Cerebellar cortex (tissue), 1 donor: ENCODE data around the gene RAB2B.
"Not testable (repeated sequence)": the region's sequence is repeated elsewhere in the genome, so short reads cannot be mapped to it uniquely, and the experiment has no call there.

Experiments
- DNase-seq: peaks from one replicate; pipeline ENCODE4 v3.0.0-alpha.2; 2015; ENCODE audit warnings: low spot score

Gene RAB2B

DNA sequence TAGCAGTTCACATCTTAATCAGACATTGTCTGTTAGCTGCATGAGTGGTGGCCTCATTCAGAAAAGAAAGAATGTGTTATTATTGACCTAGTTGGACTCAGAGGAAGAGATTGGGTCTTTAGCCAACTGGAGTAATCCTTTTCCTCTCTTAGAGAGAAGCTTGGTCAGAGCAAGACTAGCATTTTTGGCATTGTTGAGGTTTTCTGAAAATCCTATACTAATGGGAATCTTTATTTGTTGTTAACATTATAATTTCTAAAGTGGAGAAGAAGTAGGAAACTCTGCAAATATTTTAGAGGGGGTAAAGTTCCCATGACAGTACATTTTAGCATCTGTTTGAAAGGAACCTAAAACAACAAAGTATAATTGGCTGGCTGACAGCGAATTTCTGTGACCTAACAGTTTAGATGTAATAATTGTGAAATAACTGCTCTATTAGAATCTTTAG, 9.9 kb upstream of the RAB2B start:
- DNase-seq: no peak

- no peak for DNase-seq
Measured at GRCh38 chr14:21476523-21476924, 235 bp downstream of the RAB2B start.

DNA sequence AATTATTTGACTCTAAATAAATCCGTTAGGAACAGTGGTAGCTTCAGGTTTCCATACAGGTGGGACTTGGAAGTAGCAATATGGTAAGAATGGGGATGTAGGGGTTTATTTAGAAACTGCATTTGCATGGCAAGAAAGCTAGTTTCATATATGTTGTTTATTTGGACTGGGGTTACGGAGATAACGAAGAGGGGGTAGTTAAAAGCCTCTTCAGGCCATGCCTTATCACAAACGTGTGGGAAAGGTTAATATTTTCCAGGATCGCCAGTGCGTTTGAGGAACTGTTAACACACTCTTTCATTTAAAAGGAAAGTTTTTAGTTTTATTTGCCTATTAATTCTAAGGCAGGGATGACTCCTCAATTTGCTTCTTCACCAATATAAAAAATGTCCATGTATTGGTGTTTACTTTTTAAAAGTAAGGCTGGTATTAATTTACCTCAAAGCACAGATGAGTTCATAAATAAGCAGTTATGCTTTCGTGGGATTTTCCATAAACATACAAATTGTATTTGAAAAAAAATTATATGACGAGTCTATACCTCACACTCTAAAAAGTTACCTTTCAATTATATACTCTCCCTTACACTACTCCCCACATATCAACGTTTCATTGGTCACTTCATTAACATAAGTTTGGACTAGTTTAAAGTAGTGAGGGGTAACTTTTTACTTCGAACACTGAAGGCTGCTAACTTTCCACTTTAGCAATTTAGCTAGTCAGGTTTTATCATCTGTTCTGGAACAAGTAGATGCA, 814 bp downstream of the RAB2B start:
- DNase-seq: no peak

DNA sequence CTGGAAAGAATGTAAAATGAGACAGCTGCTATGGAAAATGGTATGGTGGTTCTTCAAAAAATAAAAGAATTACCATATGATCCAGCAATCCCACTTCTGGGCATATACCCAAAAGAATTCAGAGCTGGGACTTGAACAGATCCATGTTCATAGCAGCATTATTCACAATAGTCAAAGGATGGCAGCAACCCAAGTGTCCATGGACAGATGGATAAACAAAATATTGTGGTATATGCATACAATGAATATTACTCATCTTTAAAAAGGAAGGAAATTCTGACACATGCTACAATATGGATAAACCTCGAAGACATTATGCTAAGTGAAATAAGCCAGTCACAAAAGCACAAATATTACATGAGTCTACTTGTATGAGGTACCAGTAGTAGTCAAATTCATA, 9.1 kb downstream of the RAB2B start:
- DNase-seq: no peak

- peak; percentile 100 for DNase-seq
Measured at GRCh38 chr14:21455912-21456667, 20.7 kb downstream of the RAB2B start, which contains the start of gene CHD8. CHD8 (minus strand) TSS chr14:21456123; CDS start chr14:21431643, 24,480 bp downstream.

DNA sequence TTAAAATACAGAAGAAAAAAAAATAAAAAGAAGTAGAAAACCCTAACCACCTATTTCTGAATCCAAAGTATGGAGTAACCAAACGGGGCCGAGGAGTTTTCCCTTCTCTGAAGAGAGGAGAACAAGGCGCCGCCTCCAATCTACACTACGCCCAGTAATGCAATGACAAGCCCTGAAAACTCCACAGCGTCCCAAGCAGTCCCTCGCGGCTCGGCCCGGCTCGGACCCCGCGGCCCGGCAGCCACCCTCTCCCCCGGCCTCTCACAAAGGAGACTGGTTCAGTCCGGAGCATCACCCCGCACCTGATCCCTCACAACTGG, 21.2 kb downstream of the RAB2B start:
- no peak for DNase-seq

GRCh38 chr14:21454843-21455544, 21.8 kb downstream of the RAB2B start:
- no peak for DNase-seq

GRCh38 chr14:21449899-21450216, 26.9 kb downstream of the RAB2B start:
- no peak for DNase-seq

- DNase-seq: not testable (repeated sequence)
Measured at GRCh38 chr14:21442657-21443056, 34.1 kb downstream of the RAB2B start.

GRCh38 chr14:21440859-21441258, 35.9 kb downstream of the RAB2B start:
- DNase-seq: no peak

DNA sequence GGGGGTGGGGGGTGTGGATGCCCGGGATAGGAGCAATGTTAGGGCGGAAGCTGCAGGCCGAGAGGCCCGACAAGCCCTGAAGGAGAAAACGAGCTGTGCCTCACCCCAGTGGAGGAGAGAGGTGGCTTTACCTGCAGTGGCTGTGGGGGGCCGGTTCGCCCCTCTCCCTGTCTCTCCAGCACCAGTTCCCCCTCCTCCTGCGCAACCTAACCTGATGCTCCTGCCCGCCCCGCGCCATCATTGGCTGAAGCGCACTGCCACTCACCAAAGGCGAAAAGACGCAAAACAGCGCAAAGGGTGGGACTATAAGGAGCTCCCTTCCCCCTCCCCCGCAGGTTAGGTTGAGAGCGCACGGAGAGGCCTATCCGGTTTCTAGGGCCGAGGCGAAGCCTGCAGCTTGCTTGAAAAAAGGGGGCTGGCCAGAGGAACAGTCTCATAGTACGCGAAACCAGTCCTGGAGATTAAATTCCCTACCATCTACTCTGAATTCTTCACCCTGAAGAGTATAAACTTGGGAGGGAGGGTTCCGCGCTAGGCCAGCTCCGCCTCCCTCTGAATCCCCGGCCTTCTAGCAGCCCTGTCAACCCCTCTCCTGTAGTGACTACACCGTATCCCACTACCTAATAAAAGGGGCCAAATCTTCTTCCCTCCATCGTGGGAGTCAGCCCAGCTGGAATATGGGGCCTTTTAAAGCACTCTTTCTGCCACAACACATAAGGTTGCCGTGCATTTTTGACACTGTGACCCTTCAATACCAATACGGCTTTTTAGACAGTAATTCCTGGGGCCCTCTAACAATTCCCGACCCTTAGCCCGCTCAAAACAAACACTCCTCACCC, 39.5 kb downstream of the RAB2B start:
- DNase-seq: peak; percentile 99

GRCh38 chr14:21436567-21437062, 40.1 kb downstream of the RAB2B start:
- peak; percentile 9 for DNase-seq

DNA sequence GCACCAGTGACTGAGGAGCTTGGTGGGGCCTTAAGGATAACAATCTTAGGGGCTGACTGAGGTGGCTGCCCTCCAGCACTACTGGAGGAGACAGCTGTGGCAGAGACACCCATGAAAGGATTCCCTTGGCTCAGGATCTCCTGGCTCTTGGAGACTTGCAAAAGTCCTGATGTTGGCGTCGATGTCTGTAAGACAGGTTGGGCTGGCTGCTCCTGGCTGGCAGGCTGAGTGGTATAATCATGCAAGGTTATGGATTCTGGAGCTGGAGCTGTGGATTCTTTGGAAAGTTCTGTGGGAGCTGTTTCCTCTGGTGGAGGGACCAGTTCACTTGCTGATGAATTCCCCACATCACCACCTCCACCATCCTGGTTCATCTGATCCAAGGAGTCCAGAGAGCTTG, 45.6 kb downstream of the RAB2B start:
- no peak for DNase-seq

DNA sequence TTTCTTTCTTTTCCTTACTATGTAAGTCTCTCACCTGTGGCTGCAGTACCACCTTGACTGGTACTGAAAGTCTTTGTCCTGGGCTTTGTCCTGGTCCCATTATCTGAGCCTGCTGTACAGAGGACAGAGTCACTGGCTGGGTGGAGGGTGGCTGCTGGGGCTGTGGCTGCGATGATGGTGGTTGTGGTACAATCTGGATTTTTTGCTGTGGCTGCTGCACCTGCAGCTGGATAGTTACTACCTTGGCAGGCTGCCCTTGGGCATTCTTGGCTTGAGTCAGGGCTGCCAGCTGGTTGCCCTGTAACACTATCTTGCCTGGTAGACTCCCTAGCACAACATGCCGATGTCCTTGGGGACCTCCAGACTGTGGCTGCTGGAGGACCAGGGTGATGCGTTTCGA, 47.8 kb downstream of the RAB2B start:
- no peak for DNase-seq

DNA sequence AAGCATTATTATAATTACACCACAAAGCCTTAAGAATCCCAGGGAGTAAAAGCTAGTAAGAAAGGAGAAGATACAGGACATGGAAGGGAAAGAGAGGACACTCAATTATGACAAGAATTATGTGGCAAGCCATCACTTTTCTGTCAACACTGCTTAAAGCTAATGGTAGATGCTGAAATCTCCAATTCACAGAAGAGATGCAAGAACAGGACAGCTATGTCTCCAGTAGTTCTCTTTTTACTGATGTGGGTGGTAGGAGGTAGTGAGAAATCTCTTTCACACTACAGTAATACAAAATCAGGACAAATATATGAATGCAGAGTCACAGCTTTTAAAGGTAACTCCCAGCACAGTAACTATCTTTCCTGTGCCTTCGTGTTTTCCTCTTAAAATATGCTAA, 50.1 kb downstream of the RAB2B start:
- DNase-seq: no peak

GRCh38 chr14:21419528-21419927, 57.2 kb downstream of the RAB2B start:
- no peak for DNase-seq

DNA sequence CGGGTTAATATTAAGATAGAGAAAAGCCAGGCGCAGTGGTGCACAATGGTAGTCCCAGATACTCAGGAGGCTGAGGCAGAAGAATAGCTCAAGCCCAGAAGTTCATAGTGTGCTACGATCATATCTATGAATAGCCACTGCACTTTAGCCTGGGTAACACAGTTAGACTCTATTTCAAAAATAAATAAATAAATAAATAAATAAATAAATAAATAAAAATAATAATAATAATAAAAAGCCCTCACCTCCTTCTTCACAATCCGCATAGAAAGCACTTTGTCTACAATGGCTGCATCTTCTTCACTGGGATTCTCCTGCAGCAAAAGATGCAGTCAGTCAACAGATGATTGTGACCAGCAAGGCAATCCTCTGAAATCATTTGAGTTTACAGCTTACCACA, 61.4 kb downstream of the RAB2B start:
- DNase-seq: no peak

GRCh38 chr14:21414137-21414631, 62.6 kb downstream of the RAB2B start:
- DNase-seq: no peak
